HEK293 (cell line): ENCODE data around the gene NGF.

Experiments
- CTCF ChIP-seq: fragments of 450-650 bp; formaldehyde crosslinking; IDR thresholded peaks from 2 replicates; pipeline ENCODE4 v1.5.1; 2016; ENCODE audit warnings: missing biosample characterization, missing genetic modification characterization
- GLI2 ChIP-seq: fragments of 450-650 bp; formaldehyde crosslinking; IDR thresholded peaks from 2 replicates; pipeline ENCODE4; 2017; ENCODE audit warnings: missing biosample characterization, missing genetic modification characterization, low read depth, borderline replicate concordance
- ZNF214 ChIP-seq: fragments of 450-650 bp; formaldehyde crosslinking; IDR thresholded peaks from 2 replicates; pipeline ENCODE4 v1.5.1; 2017; ENCODE audit warnings: missing biosample characterization, mild to moderate bottlenecking, missing genetic modification characterization, borderline replicate concordance
- ZNF324 ChIP-seq: fragments of 450-650 bp; formaldehyde crosslinking; IDR thresholded peaks from 2 replicates; pipeline ENCODE4 v1.5.1; 2016; ENCODE audit warnings: missing biosample characterization, missing genetic modification characterization

- no peak for TF ChIP-seq CTCF (tag by site-specific recombination)
- no peak for TF ChIP-seq GLI2 (tag by site-specific recombination)
- TF ChIP-seq ZNF214, result no peak
- no peak for TF ChIP-seq ZNF324
Measured at GRCh38 chr1:115302390-115302961, 35.6 kb downstream of the NGF start.
